Limb (tissue), 2 donors: Measurements from ENCODE around the gene AXIN1.
A peak's percentile ranks its signal among the peaks of the same experiment; 100 is the strongest.
"Not testable (repeated sequence)": the region's sequence is repeated elsewhere in the genome, so short reads cannot be mapped to it uniquely, and the experiment has no call there.

Experiments
- DNase-seq, 2 donors: peaks; one replicate each; pipeline ENCODE4 v3.0.0-alpha.2; 2016; ENCODE audit errors: extremely low spot score in 2 of 2

The AXIN1 gene

DNA sequence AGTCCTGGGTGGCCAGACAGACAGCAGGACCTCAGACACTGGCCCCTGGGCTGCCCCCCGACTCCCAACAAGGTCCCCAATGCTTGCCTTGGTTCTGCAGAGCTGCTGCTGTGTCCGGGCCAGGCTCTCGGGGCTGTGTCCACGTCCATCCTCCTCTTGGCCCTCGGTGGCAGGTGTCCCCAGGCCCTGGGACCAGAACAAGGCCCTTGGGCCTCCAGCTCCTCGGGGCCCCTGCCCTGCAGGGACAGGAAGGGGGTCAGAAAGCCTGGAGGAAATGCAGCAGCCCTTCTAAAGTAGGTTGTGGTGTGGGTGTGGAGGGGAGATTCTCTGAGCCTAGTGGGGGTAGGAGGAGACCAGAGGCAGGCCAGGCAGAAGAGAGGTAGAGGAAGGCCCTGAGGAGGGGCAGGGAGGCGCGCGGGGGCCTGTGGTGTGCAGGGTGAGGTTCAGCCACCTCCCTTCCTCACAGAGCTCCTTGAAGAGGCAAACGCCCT is 2.5 kb upstream of the AXIN1 start:
- peak in 1 of 2 donors; percentile 29 for DNase-seq

DNA sequence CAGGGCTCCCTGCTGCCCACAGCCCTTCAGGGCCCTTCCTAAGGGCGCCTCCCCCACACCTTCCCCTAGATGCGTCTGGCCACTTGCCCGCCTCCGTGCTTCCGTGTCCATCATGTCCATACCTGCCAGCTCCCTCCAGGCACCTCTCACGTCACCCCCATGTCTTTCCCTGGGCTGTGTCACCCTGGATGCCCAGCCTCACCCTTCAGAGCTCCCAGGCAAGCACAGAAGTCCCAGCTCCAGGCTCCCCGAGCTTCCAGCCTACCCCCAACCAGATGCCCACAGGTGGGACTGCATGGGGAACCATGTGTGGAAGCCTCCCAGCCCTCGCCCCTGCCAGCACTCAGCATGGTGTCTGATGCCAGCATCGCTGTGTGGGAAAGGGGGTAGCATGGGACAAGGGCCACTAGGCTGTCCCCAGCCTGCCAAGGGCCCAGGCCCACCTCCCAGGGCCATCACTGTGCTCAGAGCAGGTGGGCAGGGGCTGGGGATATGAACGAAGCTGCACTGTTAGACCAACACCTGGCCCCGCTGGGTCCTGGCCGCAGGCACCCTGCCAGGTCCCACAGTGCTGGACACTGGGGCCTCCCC is 1.9 kb upstream of the AXIN1 start:
- peak in 1 of 2 donors; percentile 34 for DNase-seq

- DNase-seq: peak in 1 of 2 donors; percentile 34
Measured at GRCh38 chr16:353404-354290, 1.1 kb upstream of the AXIN1 start.

DNA sequence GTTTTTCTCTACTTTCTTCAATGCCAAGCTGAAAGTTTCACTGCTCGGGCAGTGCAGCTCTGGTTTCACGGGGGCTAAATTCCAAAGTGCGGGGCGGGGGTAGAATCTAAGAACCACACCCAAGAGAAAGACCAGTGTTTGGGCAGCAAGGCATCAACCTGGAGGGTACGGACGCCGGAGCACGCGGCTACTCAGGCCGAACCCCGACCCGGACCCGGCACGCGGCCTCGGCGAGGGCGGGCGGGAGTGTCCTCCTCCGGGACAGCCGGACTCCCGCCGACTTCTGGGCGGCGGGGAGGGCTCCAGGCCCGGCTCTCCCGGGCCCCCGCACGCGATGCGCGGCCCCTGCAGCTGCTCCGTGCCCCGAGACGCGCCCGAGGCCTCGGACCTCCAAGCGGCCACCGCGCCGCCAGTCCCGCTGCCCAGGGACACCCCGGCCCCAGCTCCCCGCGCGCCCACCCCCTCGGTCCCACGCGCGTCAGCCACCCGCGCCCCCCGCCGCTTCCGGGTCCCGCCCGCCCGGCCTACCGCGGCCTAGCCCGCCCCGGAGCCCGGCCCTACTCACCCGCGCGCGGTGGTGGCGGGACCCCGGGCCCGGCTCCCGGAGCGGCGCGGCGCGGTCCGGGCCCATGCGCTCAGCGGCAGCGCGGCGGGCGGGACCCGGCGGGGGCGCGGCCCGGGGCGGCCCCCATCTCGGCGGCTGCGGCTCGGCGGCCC is 561 bp downstream of the AXIN1 start:
- peak in 1 of 2 donors; percentile 64 for DNase-seq

DNA sequence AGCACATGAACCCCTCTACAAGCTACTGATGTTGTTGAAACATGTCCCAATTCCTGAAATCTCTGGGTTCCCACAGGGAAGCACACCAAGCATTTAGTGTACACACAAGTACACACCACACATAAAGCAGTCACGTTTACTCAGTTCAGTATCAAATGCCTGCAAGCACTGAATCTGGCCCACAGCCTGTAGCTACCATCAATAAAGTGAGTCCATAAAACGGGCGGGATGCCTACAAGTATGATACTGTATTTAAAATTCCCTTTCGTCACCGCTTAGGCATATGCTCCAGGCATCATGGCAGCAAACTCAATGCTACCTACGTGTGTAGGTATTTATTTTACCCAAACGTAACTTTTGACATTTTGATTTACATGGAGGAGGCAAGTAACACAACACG is 2.3 kb downstream of the AXIN1 start:
- no peak for DNase-seq

GRCh38 chr16:349211-349610 is 3.3 kb downstream of the AXIN1 start:
- no peak for DNase-seq

DNA sequence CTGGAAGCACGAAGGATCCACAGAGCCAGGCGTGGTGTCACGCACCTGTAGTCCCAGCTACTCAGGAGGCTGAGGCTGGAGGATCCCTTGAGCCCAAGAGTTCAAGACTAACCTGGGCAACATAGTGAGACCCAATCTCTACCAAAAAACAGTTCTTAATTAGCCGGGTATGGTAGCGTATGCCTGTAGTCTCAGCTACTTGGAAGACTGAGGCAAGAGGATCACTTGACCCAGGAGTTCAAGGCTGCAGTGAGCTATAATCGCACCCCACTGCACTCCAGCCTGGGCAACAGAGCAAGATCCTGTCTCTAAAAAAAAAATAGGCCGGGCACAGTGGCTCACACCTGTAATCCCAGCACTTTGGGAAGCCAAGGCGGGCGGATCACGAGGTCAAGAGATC is 4.0 kb downstream of the AXIN1 start:
- DNase-seq: not testable (repeated sequence)

- no peak for DNase-seq
Measured at GRCh38 chr16:347203-347602, 5.3 kb downstream of the AXIN1 start.

DNA sequence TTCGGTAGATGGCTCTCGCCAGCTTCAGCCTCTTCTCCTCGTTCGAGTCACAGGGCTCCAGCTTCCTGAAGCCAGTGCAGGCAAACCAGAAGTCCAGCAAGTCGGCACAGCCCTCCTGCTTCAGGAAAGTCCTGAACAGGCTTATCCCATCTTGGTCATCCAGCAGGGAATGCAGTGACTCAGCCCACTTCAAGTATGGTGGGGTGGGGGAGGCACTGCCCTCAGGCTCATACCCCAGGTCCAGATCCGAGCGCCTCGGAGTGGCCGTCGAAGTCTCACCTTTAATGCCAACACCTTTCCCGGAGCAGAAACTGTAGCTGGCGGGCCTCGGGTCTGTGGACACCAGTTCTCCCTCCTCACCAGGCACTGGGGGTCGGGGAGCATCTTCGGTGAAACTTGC is 5.9 kb downstream of the AXIN1 start:
- DNase-seq: no peak

GRCh38 chr16:345772-346171 is 6.8 kb downstream of the AXIN1 start:
- no peak for DNase-seq

DNA sequence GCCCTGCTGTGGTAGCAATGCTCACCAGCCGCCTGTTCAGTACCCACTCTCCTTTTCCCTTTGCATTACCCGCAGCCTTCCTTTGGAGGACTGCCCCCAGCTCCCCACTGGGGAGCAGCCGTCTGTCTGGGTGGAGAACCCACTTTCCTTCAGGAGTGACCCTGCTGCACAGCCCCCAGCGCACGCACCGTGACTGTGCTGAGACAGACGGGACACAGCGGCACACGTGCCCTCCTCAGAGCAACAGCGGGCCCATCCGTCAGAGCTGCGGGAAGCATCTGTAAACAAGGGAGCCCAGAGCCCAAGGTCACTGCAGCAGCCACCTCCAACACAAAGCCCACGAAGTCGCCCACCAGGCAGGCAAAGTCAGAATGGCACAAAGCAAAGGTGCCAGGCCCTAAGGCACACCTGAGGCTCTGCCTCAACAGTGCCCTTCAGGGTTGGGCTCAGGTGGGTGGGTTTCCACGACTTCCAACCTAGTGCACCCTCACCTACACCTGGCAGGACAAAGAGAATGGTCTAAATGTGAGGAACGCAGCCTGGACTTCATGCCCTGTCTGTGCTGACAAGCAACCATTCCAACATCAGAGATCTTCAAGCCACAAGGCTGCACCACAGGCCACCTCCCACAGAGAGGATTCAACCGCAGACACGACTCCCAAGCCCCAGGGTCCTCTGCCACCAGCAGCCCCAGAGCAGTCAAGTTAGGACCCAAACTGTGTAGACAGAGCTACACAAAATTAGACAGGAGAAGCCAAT is 9.9 kb downstream of the AXIN1 start:
- no peak for DNase-seq

DNA sequence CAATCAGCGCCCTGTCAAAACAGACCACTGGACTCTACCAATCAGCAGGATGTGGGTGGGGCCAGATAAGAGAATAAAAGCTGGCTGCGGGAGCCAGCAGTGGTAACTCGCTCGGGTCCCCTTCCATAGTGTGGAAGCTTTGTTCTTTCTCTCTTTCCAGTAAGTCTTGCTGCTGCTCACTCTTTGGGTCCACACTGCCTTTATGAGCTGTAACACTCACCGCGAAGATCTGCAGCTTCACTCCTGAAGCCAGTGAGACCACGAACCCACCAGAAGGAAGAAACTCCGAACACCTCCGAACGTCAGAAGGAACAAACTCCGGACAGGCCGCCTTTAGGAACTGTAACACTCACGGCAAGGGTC is 10.6 kb downstream of the AXIN1 start:
- DNase-seq: not testable (repeated sequence)

- not testable (repeated sequence) for DNase-seq
Measured at GRCh38 chr16:341095-341973, 11.2 kb downstream of the AXIN1 start.

DNA sequence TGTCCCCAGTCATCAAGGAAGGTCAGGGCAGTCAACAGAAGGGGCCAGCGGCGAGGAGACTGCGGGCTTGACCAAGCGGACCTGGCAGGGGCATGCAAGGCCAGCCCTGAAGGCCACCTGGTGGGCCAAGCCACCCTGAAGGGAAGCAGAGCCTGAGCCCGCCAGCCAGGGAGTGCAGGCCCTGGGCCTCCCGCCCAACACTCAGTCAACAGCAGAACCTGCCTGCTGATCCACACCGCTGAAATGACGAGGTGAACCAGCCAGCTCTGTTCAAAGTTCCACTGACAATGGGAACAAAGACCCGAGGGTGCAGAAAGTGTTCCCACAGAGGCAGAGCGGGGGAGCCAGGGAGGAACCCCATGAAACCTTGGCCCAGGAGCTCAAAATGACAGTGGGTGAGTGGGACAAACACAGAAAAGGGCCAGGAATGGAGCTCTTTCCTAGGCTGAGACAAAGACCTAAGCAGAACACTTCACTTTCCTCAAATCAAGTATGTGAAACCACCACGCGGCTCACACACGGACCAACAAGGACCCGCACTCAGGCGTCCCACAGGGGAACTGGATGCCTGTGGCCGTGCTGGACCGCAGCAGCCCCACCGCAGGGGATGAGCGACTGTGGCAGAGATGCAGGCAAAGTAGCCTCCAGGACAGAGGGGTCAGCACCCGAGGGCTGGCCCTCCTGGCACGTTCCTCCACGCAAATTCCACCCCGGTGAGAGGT is 12.0 kb downstream of the AXIN1 start:
- DNase-seq: no peak

- no peak for DNase-seq
Measured at GRCh38 chr16:339680-340079, 12.8 kb downstream of the AXIN1 start.

GRCh38 chr16:337975-338575 is 14.4 kb downstream of the AXIN1 start:
- DNase-seq: no peak

GRCh38 chr16:337437-337836 is 15.1 kb downstream of the AXIN1 start:
- no peak for DNase-seq

DNA sequence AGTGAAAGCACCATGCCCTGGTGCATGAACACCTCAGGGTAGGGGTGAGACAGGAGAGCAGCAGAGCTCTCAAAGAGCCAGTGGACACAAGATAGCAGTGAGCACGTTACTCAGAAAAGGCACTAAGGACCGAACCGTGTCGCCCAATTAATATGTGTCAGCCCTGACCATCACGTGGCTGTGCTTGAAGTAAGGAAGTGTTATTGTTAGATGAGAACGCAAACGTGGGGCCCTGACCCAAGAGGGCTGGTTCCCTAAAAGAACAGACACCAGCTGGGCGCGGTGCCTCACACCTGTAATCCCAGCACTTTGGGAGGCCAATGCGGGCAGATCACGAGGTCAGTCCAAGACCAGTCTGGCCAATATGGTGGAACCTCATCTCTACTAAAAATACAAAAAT is 16.3 kb downstream of the AXIN1 start:
- DNase-seq: no peak

GRCh38 chr16:334861-335632 is 17.5 kb downstream of the AXIN1 start:
- not testable (repeated sequence) for DNase-seq
